NCI-H345 treated with DMSO at 0.1 percent for 48 hours (cell line): ENCODE results near the gene HNF1A.

Source experiments
- DNase-seq: peaks from one replicate; lab custom pipeline; 2025; ENCODE audit not compliant: unreplicated experiment; lab: John Stamatoyannopoulos, UW

HNF1A gene

DNA sequence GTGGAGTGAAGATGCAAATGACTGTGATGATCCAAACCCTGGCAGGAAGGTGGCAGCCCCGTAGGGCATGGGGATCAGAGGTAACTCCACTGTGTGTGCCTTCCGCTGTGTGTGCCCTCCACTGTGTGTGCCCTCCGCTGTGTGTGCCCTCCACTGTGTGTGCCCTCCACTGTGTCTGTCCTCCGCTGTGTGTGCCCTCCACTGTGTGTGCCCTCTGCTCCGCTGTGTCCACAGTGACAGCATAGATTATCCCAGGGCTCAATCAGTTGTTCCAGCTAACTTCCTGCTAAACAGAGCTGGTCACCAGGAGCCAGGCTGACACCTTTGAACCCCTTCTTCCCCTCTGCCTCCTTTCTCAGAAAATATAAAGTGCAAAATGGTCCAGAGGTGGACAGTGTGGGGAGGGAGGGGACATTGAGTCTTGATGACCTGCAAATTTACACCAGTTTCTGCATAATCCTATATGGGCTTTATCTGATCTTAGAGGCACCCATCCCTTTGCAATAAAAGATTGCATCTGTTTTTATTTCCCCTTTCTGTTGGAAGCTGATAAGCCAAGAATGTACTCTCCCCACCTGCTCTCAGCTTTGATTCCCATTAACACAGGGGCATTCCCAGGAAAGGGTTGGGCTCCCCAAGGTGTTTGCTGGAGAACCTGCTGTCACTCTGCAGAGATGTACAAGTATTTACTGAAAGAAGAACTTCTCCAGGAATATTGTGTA is 21.6 kb upstream of the HNF1A start:
- DNase-seq: no peak

DNA sequence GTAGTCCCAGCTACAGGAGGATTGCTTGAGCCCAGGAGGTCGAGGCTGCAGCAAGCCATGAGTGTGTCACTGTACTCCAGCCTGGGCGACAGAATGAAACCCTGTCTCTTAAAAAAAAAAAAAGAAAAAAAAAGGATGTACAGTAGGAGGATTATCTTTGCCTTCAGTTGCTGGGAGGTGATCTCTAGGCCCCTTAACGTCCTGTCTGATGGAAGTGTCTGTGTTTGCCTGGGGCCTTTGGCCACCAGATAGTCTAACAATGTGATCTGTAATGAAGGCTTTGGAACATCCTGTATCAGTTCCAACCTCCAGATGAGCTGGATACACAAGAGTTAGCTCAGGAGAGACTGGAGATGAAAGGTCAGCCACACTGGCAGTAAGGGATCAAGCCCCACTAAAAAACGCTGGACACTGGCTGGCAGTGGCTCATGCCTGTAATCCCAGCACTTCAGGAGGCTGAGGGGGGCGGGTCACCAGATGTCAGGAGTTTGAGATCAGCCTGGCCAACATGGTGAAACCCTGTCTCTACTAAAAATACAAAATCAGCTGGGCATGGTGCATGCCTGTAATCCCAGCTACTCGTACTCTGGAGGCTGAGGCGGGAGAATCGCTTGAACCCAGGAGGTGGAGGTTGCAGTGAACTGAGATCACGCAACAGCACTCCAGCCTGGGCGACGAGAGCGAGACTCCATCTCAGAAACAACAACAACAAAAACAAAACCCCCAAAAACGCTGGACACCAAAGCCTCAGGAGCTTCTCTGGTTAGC is 19.0 kb upstream of the HNF1A start:
- DNase-seq: no peak

DNA sequence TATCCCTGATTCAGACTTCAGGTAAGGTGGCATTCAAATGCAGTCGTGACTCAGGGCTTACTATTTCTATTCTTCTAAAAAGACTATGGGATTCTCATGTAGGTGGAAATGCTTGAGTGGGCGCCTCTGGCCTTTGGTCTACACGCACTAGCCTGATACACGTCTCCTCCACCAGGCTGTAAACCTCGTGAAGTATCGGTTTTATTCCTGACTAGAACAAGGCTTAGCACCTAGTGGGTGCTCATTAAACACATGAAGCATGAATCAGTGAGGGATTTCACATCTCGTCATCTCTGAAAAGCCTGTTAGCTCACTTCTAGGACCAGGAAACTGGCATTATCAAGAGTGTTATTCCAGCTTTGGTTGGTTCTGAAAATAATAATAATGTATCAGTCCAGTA is 17.7 kb upstream of the HNF1A start:
- no peak for DNase-seq

DNA sequence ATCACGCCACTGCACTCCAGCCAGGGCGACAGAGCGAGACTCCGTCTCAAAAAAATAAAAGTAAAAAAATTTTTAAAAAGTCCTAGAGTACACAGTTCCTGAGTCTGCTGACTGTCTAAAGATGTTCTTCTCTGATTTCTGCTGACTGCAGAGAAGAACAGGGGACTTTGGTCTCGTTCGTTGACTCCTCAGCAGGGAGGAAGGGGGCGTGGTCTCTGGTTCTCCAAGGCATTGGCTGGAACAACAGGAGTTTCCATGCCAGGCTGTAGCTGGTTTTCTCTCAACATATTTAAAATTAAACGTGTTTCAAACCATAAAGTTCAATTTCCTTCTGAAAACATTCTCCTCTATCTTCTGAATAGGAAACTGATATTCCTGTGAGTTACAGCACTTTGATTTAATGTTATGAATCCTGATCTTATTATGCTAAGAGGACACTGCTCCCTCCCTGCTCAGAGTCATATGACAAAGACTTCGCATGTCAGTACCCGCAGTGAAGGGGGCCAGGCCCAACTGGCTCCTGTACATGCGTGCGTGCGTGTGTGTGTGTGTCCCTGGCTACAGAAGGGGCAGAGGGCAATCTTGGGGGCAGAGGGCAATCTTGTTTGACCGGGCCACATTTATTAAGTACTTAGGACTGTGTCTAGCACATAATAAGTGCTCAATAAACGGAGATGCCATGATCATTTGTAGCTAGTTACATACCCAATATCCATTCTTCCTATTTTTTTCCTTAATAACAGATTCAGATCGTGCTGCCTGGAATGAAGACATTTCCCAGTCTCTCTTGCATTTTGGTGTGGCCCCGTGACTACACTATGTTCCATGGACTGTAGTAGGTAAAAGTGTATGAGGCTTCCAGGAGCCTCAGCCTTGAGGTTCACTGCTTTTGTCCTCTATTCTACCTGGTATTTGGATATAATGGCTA is 16.5 kb upstream of the HNF1A start:
- no peak for DNase-seq

DNA sequence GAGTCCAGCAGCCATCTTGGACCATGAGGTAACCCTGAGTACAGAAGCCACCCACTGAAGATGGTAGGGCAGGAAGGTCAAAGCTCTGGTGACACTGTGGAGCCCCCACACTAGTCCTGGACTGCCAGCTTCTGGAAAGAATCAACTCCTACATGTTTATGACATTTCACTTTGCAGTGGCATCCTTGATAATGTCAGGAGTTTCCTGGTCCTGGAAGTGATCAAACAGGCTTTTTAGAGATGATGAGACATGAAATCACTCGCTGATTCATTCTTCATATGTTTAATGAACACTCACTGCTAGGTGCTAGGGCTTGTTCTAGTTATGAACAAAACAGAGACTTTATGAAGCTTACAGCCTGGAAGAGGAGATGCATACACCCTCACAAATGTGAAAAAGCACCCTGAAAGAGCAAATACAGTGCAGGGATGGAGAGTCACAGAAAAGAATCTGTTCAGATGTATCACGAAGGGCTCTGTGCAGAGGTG is 15.8 kb upstream of the HNF1A start:
- DNase-seq: no peak

DNA sequence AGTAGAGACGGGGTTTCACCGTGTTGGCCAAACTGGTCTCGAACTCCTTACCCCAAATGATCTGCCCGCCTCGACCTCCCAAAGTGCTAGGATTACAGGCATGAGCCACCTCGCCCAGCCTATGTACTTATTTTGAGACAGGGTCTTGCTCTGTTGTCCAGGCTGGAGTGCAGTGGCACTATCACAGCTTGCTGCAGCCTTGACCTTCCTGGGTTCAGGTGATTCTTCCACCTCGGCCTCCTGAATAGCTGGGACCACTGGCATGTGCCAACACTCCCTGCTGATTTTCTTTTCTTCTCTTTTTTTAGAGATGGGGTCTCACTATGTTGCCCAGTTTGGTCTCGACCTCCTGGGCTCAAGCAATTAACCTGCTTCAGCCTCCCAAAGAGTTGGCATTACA is 14.0 kb upstream of the HNF1A start:
- DNase-seq: no peak

DNA sequence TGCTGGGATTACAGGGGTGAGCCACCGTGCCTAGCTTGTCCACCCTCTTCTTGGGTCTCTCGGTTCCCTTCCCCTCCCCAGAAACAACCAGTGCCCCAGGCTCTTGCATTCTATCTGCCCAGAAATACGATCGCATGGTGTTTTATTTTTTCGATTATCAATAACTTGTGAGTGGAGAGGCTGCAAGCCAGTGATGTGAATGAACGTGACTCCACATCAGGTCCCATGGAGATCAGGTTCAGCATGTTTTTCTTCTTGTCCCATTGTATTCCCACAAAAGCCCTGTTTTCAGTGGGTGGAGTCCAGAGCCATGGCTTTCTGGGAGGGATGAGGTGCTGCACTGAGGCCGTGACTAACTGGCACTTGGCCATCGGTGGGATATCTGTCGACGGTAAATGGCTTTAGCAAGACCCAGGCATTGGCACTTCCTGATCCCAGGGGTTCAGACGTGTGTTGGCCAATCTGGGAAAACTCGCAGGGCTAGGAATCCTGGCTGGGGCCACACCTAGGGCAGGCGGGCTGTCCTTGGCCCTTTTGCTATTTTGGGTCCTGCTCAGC is 12.7 kb upstream of the HNF1A start:
- no peak for DNase-seq

DNA sequence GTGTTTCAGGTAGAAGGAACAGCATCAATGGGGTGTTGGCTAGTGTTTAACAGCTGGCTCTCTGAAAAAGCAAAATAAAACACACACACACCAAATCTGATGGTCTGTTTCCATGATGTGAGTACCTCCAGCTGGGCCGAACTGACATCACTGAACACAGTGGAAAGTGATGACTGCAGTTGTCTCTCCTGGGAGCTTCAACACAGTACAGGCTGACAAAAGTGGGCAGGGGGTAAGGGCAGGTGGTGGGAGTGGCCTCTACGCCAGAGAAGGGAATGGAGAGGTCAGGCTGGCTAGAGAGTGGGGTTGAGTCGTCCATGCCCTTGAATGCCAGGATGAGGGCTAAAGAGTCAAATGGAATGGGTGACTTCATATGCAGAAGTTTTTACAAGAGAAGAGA is 8.0 kb upstream of the HNF1A start:
- no peak for DNase-seq

DNA sequence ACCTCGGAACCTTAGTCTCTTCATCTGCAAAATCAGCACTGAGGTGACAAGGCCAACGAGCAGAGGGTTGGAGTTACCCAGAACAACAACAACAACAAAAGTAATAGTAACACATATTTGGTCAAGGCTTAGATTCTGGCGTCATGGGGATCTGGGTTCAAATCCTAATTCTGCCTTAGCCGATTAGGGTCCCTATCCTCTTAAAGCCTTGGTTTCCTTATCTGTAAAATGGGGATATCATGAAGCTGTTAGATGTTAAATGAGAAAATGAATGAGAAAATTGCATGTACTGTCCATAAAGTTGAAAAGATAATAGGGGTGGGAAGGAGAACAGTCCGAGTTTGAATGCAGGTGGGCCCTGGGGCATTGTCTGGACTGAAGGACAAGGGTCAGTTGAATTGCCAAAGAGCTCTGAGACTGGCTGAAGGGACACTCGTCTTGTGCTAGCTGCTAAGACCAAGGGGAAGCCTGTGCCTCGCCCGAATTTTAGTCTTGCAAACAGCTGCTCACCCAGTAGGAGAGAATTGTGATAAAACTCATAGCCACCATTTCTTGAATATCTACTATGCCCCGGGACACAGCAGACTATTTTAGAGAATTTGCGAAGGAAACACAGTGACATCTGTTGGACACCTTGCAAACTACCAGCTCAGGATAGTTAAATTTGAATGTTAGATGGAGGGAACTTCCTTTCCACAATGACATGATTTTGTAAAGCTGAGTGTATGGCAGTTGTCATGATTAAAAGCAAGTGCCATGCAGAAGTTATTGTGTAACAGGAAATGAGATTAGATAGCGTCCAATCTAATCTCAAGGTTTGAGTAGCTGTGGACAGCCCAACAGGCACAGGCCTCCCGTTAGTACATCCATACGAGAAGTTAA is 6.8 kb upstream of the HNF1A start:
- peak; percentile 12 for DNase-seq

DNA sequence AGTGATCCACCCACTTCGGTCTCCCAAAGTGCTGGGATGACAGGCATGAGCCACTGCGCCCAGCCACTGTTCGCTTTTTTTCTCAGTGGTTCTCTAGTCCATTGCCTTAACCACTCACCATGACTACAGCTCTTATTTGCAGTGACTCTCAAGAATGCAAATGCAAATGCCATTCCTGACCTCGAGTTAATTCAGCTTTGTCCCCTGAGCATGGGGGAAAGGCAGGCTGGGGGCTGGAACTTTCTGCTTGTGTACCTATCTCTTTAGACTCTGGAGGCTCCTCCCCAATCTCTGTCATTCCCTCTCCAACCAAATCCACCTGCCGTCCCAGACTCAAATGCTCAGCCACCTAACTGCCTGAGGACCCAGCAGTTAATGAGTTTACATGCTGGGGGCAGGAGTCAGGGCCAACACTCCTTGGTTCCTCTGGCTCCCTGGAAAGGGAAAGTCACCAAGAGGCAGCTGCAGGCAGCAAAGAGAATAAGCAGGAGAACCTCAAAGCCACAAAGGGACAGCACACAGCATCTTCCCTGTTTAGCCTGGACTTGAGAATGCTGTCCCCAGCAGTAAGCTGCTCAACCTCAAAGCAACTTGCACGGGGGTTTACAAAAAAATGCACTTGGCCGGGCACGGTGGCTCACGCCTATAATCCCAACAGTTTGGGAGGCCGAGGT is 5.3 kb upstream of the HNF1A start:
- peak; percentile 6 for DNase-seq

DNA sequence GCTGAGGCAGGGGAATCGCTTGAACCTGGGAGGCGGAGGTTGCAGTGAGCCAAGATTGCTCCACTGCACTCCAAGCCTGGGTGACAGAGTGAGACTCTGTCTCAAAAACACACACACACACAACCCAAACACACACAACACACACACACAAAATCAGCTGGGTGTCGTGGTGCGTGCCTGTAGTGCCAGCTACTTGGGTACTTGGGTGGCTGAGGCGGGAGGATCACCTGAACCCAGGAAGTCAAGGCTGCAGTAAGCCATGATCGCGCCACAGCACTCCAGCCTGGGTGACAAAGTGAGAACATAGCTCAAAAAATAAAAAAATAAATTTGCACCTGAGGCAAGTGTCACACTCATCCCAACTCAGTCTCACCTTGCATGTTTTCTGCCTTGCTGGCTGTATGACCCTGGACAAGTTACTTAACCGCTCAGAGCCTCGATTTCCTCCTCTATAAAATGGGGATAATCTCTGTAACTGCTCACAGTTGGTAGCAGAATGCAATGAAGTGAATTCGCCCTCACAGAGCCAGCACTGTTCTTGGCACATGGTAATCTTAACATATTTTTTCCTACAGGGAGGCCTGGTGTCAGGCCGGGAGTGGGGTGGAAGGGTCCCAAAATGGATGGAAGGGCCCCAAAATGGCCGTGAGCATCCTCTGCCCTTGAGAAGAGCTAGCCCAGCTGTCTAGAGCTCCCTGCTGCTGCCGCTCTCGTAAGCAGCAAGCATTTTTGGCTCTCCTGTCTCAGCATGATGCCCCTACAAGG is 630 bp upstream of the HNF1A start:
- DNase-seq: no peak

DNA sequence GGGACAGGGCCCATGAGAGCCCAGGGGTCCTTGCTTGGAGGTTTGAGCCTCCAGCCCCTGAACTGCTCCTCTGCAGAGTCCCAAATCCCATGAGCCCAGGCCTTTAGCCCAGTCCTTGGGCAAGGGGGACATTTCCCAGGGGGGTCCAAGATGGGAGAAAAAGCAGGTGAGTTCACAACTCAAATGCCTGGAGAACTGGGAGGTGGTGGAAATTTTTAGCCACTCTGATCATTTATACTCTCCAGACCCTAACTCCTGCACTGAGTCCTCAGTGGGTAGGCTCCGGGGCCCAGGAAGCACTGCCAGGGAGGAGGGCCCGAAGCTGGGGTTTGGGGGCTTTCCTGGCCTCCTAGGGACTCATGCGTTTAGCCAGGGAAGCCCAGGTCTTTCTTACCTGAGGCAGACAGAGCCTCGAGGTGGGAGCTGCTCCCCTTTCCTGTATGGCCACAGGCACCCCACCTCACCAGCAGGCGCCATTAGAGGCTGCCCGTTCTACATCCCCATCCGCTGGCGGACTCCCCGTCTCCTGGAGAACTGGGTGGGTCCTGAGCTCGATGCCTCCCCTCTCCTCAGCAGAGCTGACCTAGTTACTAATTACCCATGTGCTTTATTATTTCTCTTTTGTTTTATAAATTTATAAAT is 998 bp downstream of the HNF1A start:
- no peak for DNase-seq

DNA sequence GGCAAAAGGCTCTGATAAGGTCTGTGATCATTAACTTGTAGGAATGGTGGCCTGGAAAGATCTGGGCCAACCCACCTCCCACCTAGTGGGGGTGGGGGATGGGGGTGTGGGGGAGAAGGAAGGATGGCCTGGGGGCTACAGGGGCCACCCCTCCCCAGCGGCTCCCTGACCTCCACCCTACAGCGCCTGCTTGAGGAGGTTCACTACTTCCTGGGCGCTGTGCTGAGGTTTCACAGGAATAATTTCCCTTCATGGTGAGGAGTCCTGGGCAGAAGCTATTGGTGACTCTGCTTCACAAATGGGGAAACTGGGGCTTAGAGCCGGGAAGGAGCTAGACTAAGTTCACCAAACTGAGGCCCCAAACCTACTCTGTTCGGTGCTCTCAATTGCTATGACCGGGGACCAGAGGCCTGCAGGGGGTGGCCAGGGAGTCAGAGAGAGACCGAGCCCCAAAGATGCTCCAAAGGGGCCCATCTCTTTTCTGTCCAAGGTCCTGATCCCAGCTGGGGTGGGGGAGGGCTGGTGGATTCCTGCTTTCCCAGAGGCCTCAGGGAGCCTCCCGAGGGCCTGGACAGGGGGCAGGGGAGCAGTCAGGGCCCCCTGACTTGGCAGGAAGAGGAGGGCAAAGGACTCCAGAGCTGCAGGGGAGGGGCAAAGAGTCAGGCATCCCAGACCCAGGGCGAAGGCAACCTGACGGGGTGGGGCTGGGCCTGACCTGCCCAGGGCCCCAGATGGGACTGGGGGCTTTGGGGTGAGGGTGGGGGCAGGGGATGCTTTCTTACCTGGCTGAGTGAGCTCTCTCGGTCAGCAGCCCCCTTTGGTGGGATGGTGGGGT is 1.7 kb downstream of the HNF1A start:
- DNase-seq: no peak

DNA sequence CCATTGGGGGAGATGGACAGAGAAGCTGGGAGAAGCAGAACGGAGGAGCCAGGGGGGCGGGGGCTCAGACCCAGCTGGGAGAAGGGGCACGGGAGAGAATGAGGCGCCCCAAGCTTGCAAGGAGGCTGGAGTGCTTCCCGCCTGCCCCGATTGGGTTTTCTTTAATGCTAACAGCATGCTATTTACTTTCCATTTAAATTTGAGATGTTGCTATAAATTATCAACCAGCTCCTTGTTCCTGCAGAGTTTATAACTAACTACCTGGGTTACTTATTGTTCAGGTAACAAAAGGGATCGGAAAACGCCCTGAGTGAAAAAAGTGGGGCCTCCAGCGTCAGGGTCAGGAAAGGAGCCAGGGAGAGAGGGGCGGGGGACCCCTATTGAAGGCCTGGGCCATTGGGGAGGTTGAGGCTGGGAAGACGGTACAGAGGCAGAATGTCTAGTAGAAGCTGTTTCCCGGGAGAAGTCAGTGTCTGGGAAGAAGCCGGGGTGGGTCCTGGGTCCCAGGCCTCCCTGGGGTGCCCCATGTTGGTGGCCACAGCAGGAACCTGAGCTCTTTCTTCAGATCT is 2.5 kb downstream of the HNF1A start:
- DNase-seq: no peak

DNA sequence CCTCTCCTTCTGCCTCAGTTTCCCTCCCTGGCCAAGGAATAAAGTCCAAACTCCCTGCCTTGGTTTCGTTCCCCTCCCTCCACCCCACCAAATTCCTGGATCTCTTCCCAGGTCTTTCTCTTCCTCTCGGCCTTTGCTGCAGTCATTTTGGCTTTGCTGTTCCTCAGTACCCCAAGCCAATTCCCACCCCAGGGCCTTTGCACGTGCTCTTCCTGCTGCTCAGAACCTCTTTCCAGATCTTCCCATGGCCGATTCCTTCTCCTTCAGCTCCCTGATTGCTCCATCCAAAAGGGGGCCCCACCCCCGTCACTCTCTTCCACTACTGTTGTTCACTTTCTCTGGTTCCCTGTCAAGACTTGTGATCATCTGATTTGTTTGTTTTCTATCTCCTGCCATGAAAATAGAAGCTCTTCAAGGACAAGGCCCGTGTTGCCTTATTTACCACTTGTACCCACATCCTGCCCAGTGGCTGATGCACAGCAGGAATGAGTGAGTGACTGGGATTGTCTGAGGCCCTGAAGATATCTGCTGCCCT is 3.1 kb downstream of the HNF1A start:
- DNase-seq: no peak

DNA sequence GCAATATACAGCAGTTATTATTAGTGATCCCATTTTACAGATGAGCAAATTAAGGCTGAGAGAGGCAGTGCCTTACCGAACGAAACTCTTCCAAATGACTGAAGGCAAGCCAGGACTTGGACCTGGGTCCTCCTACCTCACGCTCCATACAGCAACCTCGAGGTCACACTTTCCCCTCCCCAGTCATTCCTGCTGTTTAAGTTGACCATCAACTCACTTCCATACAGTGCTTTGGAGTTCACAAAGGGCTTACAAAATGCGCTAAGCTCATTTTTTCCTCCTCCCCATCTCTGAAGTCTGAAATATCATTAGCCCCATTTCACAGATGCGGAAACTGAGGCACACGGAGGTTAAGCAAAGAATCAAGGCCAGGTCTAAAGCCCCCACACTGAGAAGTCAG is 4.3 kb downstream of the HNF1A start:
- DNase-seq: no peak

DNA sequence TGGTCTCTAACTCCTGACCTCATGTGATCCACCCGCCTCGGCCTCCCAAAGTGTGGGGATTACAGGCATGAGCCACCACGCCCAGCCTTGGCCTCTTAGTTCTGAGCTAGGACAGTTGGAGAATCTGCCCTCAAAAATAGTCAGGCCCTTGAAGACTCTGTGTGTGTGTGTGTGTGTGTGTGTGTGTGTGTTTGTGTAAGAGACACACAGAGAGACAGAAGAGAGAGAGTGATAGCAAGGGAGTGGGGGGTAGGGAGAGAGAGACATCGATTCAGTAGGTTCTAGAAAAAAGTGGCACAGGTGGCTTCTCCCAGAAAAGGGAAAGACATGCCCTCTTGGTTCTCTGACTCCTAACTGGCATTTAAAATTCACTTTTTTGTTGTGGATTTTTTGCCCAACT is 5.4 kb downstream of the HNF1A start:
- DNase-seq: no peak
